IMR-90 (cell line): ENCODE results near the gene RBPJL. TPM values are rescaled to one million over a fixed set of nuclear protein-coding genes. Genes with fewer than 3 reads are reported as not detected.

Experiments used
- ATAC-seq: fragments of 200-7000 bp; cut with Tn5 transposase; 2 replicates; pipeline ENCODE4 v1.9.1; 2020; ENCODE audit warnings: low read depth, mild to moderate bottlenecking, moderate library complexity
- BruUV-seq: library from RNA; stranded (reverse); fragments of 400-500 nt; replicated peaks from 2 replicates; lab custom pipeline; 2021; lab: Mats Ljungman, UMichigan
- CTCF ChIA-PET: fragments of 300-600 bp; formaldehyde crosslinking; extraction: SDS; loops from one replicate; lab custom pipeline; 2021; ENCODE audit warnings: antibody characterized with exemption; lab: Yijun Ruan, JAX
- POLR2A ChIA-PET: fragments of 300-600 bp; sonication (Branson Sonifier 250); formaldehyde crosslinking; loops from one replicate; lab custom pipeline; 2022; ENCODE audit warnings: antibody characterized with exemption; ENCODE audit not compliant: unreplicated experiment; lab: Charles Lee
- DNase-seq: peaks from one replicate; pipeline ENCODE4 v3.0.0; 2013
- H2AFZ ChIP-seq: replicated peaks from 2 replicates; pipeline ENCODE3; 2013; ENCODE audit warnings: low read length, mild to moderate bottlenecking; ENCODE audit not compliant: poor library complexity
- H2AK5ac ChIP-seq: 2 replicates; pipeline ENCODE4 v1.6.1; 2013; ENCODE audit warnings: low read depth, low read length, inconsistent platforms
- H2AK9ac ChIP-seq: replicated peaks from 2 replicates; pipeline ENCODE3; 2013; ENCODE audit warnings: mild to moderate bottlenecking, low read depth, low read length, moderate library complexity; ENCODE audit not compliant: poor library complexity
- H2BK120ac ChIP-seq: 2 replicates; pipeline ENCODE4 v1.6.1; 2013; ENCODE audit warnings: low read depth, low read length, inconsistent platforms
- H2BK15ac ChIP-seq: 3 replicates; pipeline ENCODE4 v1.6.1; 2013; ENCODE audit warnings: low read depth, low read length, inconsistent platforms
- H2BK20ac ChIP-seq: 2 replicates; pipeline ENCODE4 v1.6.1; 2013; ENCODE audit warnings: low read depth, mild to moderate bottlenecking, inconsistent platforms, low read length, moderate library complexity
- H2BK5ac ChIP-seq: 2 replicates; pipeline ENCODE4 v1.6.1; 2013; ENCODE audit warnings: mild to moderate bottlenecking, low read depth, low read length, inconsistent platforms; ENCODE audit not compliant: poor library complexity, severe bottlenecking
- H3K14ac ChIP-seq: replicated peaks from 2 replicates; pipeline ENCODE4 v1.6.1; 2013; ENCODE audit warnings: low read depth, low read length, inconsistent platforms
- H3K18ac ChIP-seq: 2 replicates; pipeline ENCODE4 v1.6.1; 2013; ENCODE audit warnings: low read depth, low read length, control low read depth
- H3K23ac ChIP-seq: 2 replicates; pipeline ENCODE4 v1.6.1; 2013; ENCODE audit warnings: low read depth, low read length, inconsistent platforms
- H3K27ac ChIP-seq: 2 replicates; pipeline ENCODE4 v1.5.1; 2013; ENCODE audit warnings: mild to moderate bottlenecking, control low read depth, low read length; ENCODE audit not compliant: insufficient read depth
- H3K27me3 ChIP-seq: 2 replicates; pipeline ENCODE4 v1.6.1; 2013; ENCODE audit warnings: low read length; ENCODE audit not compliant: control insufficient read depth, insufficient read depth
- H3K36me3 ChIP-seq: 2 replicates; pipeline ENCODE4 v1.6.1; 2013; ENCODE audit warnings: low read length, mixed read lengths; ENCODE audit not compliant: control insufficient read depth, insufficient read depth
- H3K4ac ChIP-seq: 2 replicates; pipeline ENCODE4 v1.6.1; 2013; ENCODE audit warnings: low read depth, low read length, inconsistent platforms
- H3K4me1 ChIP-seq: 2 replicates; pipeline ENCODE4 v1.6.1; 2013; ENCODE audit warnings: low read length, mixed read lengths; ENCODE audit not compliant: control insufficient read depth, insufficient read depth
- H3K4me2 ChIP-seq: 2 replicates; pipeline ENCODE4 v1.6.1; 2013; ENCODE audit warnings: low read depth, mild to moderate bottlenecking, control low read depth, low read length, moderate library complexity
- H3K4me3 ChIP-seq: 2 replicates; pipeline ENCODE4 v1.5.1; 2013; ENCODE audit warnings: low read depth, mild to moderate bottlenecking, control low read depth, low read length, moderate library complexity; ENCODE audit not compliant: insufficient read depth
- H3K56ac ChIP-seq: 2 replicates; pipeline ENCODE4 v1.6.1; 2013; ENCODE audit warnings: low read length, inconsistent platforms; ENCODE audit not compliant: insufficient read depth; ENCODE audit errors: extremely low read depth
- H3K79me1 ChIP-seq, 2 experiments: 2 replicates each; pipeline ENCODE4 v1.6.1; 2013; ENCODE audit warnings: low read length in 2 of 2, inconsistent platforms in 1 of 2, low read depth in 1 of 2
- H3K9ac ChIP-seq: 2 replicates; pipeline ENCODE4 v1.6.1; 2013; ENCODE audit warnings: low read depth, low read length, control low read depth
- H3K9me1 ChIP-seq: 2 replicates; pipeline ENCODE4 v1.6.1; 2013; ENCODE audit warnings: low read length, inconsistent platforms; ENCODE audit not compliant: insufficient read depth
- H3K9me3 ChIP-seq: 2 replicates; pipeline ENCODE4 v1.6.1; 2013; ENCODE audit warnings: low read length; ENCODE audit not compliant: control insufficient read depth, insufficient read depth
- H4K20me1 ChIP-seq: 2 replicates; pipeline ENCODE4 v1.6.1; 2013; ENCODE audit warnings: low read length, inconsistent platforms; ENCODE audit not compliant: insufficient read depth
- H4K5ac ChIP-seq: 2 replicates; pipeline ENCODE4 v1.6.1; 2013; ENCODE audit warnings: mild to moderate bottlenecking, low read depth, low read length, control low read depth
- H4K8ac ChIP-seq, 2 experiments: 2 replicates each; pipeline ENCODE4 v1.6.1; 2013; ENCODE audit warnings: low read depth in 2 of 2, low read length in 2 of 2, control low read depth in 1 of 2, inconsistent platforms in 1 of 2
- H4K91ac ChIP-seq: 2 replicates; pipeline ENCODE4 v1.6.1; 2013; ENCODE audit warnings: low read depth, low read length, inconsistent platforms; ENCODE audit not compliant: insufficient read depth
- CEBPB ChIP-seq: IDR thresholded peaks from 2 replicates; pipeline ENCODE4 v1.6.1; 2012; ENCODE audit warnings: low read depth, low read length, improper control_type of control experiment
- ELK1 ChIP-seq: fragments of 150-350 bp; IDR thresholded peaks from 2 replicates; pipeline ENCODE4 v1.6.1; 2016; ENCODE audit warnings: low read depth, mild to moderate bottlenecking, low read length, moderate library complexity, borderline replicate concordance
- FOS ChIP-seq: fragments of 150-350 bp; IDR thresholded peaks from 2 replicates; pipeline ENCODE4 v1.6.1; 2016; ENCODE audit warnings: low read depth, low read length
- MAFK ChIP-seq: IDR thresholded peaks from 2 replicates; pipeline ENCODE4 v1.6.1; 2012; ENCODE audit warnings: low read depth, low read length, improper control_type of control experiment
- MAZ ChIP-seq: IDR thresholded peaks from 2 replicates; pipeline ENCODE4 v1.6.1; 2012; ENCODE audit warnings: low read depth, mild to moderate bottlenecking, low read length, improper control_type of control experiment, moderate library complexity, borderline replicate concordance
- RAD21 ChIP-seq: IDR thresholded peaks from 2 replicates; pipeline ENCODE4 v1.6.1; 2012; ENCODE audit warnings: low read length, improper control_type of control experiment
- RCOR1 ChIP-seq: IDR thresholded peaks from 2 replicates; pipeline ENCODE4 v1.6.1; 2012; ENCODE audit warnings: mild to moderate bottlenecking, low read length, improper control_type of control experiment; ENCODE audit not compliant: insufficient replicate concordance
- SMC3 ChIP-seq: fragments of 150-350 bp; IDR thresholded peaks from 2 replicates; pipeline ENCODE4 v1.6.1; 2016; ENCODE audit warnings: low read depth, mild to moderate bottlenecking, antibody characterized with exemption, low read length, moderate library complexity
- WGBS, 2 experiments: methylation state at CpG; one replicate each; pipeline versions ENCODE4 v1.1.5 to v1.1.7; 2013; ENCODE audit warnings: missing lambda C conversion rate in 2 of 2; ENCODE audit not compliant: insufficient read length in 1 of 2; ENCODE audit errors: extremely low coverage in 2 of 2; 5-methylcytosine and 5-hydroxymethylcytosine counted together
- dilution Hi-C: fragments of 300-500 bp; cut with HindIII; formaldehyde crosslinking; loops from one replicate; pipeline ENCODE4 v1.14.3; 2018; ENCODE audit warnings: low sequenced_read_pairs; ENCODE audit not compliant: unreplicated experiment
- in situ Hi-C: fragments of 300-500 bp; cut with MboI; formaldehyde crosslinking; loops from 3 replicates; pipeline ENCODE4 v1.14.3; 2019; ENCODE audit warnings: low sequenced_read_pairs, inconsistent platforms, mixed read lengths
- intact Hi-C: fragments of 100-400 bp; cut with micrococcal nuclease; formaldehyde crosslinking; loops from 2 replicates; pipeline ENCODE4 v1.10.0; 2022
- polyA plus RNA-seq, 3 experiments: library from polyadenylated mRNA; depleted of rRNA; stranded (reverse); fragments of >200 nt; gene quantifications; 2 replicates each; pipeline ENCODE4 v1.2.3, GENCODE V29; 2012; ENCODE audit warnings: low replicate concordance in 1 of 3
- total RNA-seq: library from RNA; depleted of rRNA; stranded (reverse); fragments of >200 nt; gene quantifications from 2 replicates; pipeline ENCODE4 v1.2.3, GENCODE V29; 2012

The RBPJL gene
- total and polyA plus RNA-seq, 2 of the 4 experiments (the other 2 are of a cell fraction), result not detected

GRCh38 chr20:45330476-45330875 is 23.8 kb downstream of the RBPJL start:
- no peak overlapping the region for H4K8ac ChIP-seq
- CTCF ChIA-PET, result no interaction called here
- H3K4me2 ChIP-seq, result no peak overlapping the region
- no peak overlapping the region for H3K23ac ChIP-seq
- 100% methylated on average over 3 of the region's 3 CpGs; no CpG with 5 or more reads in 1 of the 2 experiments for WGBS, 2 experiments
- H4K20me1 ChIP-seq, result peaks cover 41% of the 10 kb centered on the region
- no peak overlapping the region for H3K4me3 ChIP-seq
- peaks cover 50 to 70% of the 10 kb centered on the region in 2 experiments for H3K79me1 ChIP-seq
- TF ChIP-seq FOS (no peak), MAZ (no peak), SMC3 (no peak), RAD21 (no peak), MAFK (no peak), RCOR1 (no peak), ELK1 (no peak), CEBPB (no peak)
- no peak overlapping the region for H3K18ac ChIP-seq
- H3K36me3 ChIP-seq, result peaks cover 71% of the 10 kb centered on the region
- no peak overlapping the region for H3K27ac ChIP-seq
- no peak overlapping the region for H3K4ac ChIP-seq
- H3K9me1 ChIP-seq, result peaks cover 2% of the 10 kb centered on the region; the same call in 1 of the 2 replicates
- H2AK9ac ChIP-seq, result peak overlapping the region; percentile 73
- H4K5ac ChIP-seq, result no peak overlapping the region
- no peak overlapping the region for H2BK120ac ChIP-seq
- H2AFZ ChIP-seq, result no peak overlapping the region
- dilution Hi-C loops, result no loop called here
- no peak overlapping the region for H4K91ac ChIP-seq
- in situ Hi-C loops, result loop anchor here (25.0 kb wide), 1 partner anchor 582 kb away; the partner anchor contains the start of gene PLTP
- H3K56ac ChIP-seq, result no peak overlapping the region
- no peak overlapping the region for H3K9ac ChIP-seq
- H3K4me1 ChIP-seq, result 0 out of 2 replicates have a peak, but pooled peaks cover 1% of the 10 kb centered on the region
- no TSS peak for BruUV-seq
- ATAC-seq (no peak), DNase-seq (no peak)
- POLR2A ChIA-PET, result no interaction called here
- intact Hi-C loops, result no loop called here
- H2BK20ac ChIP-seq, result no peak overlapping the region
- no peak overlapping the region for H2BK15ac ChIP-seq
- no peaks in the 10 kb centered on the region for H3K9me3 ChIP-seq
- no peak overlapping the region for H2BK5ac ChIP-seq
- H3K27me3 ChIP-seq, result no peaks in the 10 kb centered on the region
- H2AK5ac ChIP-seq, result no peak overlapping the region
- no peak overlapping the region for H3K14ac ChIP-seq
